ENCODE results near the gene FAM81A.
"Not testable (repeated sequence)": the region's sequence is repeated elsewhere in the genome, so short reads cannot be mapped to it uniquely, and the experiment has no call there.

Gene FAM81A

GRCh38 chr15:59456114-59456513 is 18.1 kb downstream of the FAM81A start:
- no peak for TF ChIP-seq CTCF (IDR thresholded peaks at IDR 0.05; ENCODE audit: low read depth, low read length)
- no peak overlapping the region for H3K4me3 ChIP-seq (ENCODE audit: low read depth, low read length)

GRCh38 chr15:59457103-59457502 is 19.1 kb downstream of the FAM81A start:
- no peak for TF ChIP-seq CTCF (IDR thresholded peaks at IDR 0.05; ENCODE audit: low read depth, low read length)
- no peak overlapping the region for H3K4me3 ChIP-seq (ENCODE audit: low read depth, low read length)

GRCh38 chr15:59461521-59461920 is 23.5 kb downstream of the FAM81A start:
- no peak for TF ChIP-seq CTCF (IDR thresholded peaks at IDR 0.05; ENCODE audit: low read depth, low read length)
- no peak overlapping the region for H3K4me3 ChIP-seq (ENCODE audit: low read depth, low read length)

GRCh38 chr15:59473226-59473625 is 35.2 kb downstream of the FAM81A start:
- H3K4me3 ChIP-seq (ENCODE audit: low read depth, low read length) = no peak overlapping the region
- TF ChIP-seq CTCF (IDR thresholded peaks at IDR 0.05; ENCODE audit: low read depth, low read length) = no peak

- H3K4me3 ChIP-seq (ENCODE audit: low read depth, low read length) = not testable (repeated sequence)
These were observed 37.2 kb downstream of the FAM81A start for GRCh38 chr15:59475161-59475560.

- no peak for TF ChIP-seq CTCF (IDR thresholded peaks at IDR 0.05; ENCODE audit: low read depth, low read length)
- no peak overlapping the region for H3K4me3 ChIP-seq (ENCODE audit: low read depth, low read length)
These were observed 46.4 kb downstream of the FAM81A start for GRCh38 chr15:59484399-59484798.

GRCh38 chr15:59485036-59485435 is 47.0 kb downstream of the FAM81A start:
- no peak for TF ChIP-seq CTCF (IDR thresholded peaks at IDR 0.05; ENCODE audit: low read depth, low read length)
- H3K4me3 ChIP-seq (ENCODE audit: low read depth, low read length) = no peak overlapping the region

- H3K4me3 ChIP-seq (ENCODE audit: low read depth, low read length) = not testable (repeated sequence)
These were observed 51.5 kb downstream of the FAM81A start for GRCh38 chr15:59489485-59489884.

- TF ChIP-seq CTCF (IDR thresholded peaks at IDR 0.05; ENCODE audit: low read depth, low read length) = no peak
- H3K4me3 ChIP-seq (ENCODE audit: low read depth, low read length) = no peak overlapping the region
These were observed 53.1 kb downstream of the FAM81A start for GRCh38 chr15:59491062-59491461.

Data from WI38 (cell line).